Hippocampal formation (tissue), 2 donors: Measurements from ENCODE around the gene TTF2.
A peak's percentile ranks its signal among the peaks of the same experiment; 100 is the strongest.
"Not testable (repeated sequence)": the region's sequence is repeated elsewhere in the genome, so short reads cannot be mapped to it uniquely, and the experiment has no call there.

ENCODE experiments used
- DNase-seq, 2 donors: peaks; one replicate each; lab custom pipeline; 2025; lab: John Stamatoyannopoulos, UW

Gene TTF2

GRCh38 chr1:117093870-117094621 is 33.9 kb downstream of the TTF2 start:
- peak in 1 of 2 donors; percentile 26 for DNase-seq

DNA sequence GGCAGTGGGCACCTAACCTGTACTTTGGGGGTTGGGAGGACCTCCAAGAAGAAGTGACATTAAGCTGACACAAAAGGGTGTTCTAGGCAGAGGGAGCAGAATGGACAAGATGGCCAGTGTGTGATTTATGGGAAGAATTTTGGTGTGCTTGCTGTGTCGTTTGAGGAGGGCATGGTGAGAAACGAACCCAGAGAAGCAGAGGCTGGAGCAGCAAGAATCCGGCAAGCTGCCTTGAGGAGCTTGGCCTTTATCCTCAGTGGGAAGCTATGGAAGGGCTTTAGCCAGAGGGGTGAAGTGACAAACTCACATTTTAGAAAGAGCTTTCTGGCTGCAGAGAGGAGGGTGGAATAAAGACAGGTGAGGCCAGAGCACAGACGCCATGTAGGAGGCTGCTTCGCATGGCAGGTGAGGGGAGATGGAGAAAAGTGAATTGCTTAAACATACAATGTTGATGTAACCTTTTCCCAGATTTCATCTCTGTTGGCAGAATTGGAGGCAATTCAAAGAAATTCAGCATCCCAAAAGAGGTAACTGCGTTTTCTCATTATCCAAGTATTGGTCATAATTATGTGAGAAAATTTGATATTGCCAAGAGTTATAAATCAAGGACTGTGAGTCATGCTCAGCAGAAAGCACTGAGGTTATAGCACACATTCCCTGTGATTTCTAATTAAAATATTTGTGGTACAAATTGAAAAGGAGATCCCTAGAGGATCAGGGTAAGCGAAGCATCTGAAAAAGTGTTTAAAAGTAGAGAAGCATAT is 34.9 kb downstream of the TTF2 start:
- no peak for DNase-seq

- no peak for DNase-seq
Measured at GRCh38 chr1:117096951-117097408, 36.9 kb downstream of the TTF2 start.

DNA sequence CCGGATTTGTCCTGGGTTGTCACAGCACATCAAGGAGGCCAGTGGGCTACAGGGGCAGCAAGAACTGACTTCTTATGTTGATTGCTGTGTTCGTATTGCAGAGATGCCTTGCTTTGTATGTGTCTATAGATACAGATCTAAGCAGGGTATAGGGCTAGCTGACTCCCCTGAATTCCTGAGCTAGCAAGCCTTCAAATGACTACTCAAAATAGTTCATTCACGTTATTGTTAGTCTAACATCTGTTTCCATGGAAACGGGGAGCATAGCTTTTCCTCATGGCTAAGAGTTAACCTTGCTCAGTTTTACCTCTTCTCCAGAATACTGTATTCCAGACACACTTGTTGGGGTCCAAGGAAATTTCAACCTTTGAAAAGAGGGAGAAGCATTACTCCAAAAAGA is 37.3 kb downstream of the TTF2 start:
- no peak for DNase-seq

- no peak for DNase-seq
Measured at GRCh38 chr1:117098287-117098890, 38.3 kb downstream of the TTF2 start.

DNA sequence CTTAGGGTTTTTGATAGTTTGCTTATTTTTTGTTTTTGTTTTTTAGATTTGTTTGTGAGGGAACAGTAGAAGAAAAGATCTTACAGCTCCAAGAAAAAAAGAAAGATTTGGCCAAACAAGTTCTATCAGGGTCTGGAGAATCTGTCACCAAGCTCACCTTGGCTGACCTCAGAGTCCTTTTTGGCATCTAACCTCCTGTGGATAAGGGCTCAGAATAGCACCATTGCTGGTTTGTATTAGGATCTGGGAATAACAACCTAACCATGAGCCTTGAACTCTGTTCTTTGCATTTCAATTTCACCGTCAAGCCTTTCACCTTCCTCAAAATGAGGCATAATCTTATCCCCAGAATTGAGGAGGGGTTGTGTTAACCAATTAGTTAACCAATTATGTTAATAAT is 41.2 kb downstream of the TTF2 start:
- no peak for DNase-seq

- DNase-seq: not testable (repeated sequence)
Measured at GRCh38 chr1:117101858-117102257, 41.7 kb downstream of the TTF2 start.

GRCh38 chr1:117104986-117105385 is 44.9 kb downstream of the TTF2 start:
- DNase-seq: no peak

DNA sequence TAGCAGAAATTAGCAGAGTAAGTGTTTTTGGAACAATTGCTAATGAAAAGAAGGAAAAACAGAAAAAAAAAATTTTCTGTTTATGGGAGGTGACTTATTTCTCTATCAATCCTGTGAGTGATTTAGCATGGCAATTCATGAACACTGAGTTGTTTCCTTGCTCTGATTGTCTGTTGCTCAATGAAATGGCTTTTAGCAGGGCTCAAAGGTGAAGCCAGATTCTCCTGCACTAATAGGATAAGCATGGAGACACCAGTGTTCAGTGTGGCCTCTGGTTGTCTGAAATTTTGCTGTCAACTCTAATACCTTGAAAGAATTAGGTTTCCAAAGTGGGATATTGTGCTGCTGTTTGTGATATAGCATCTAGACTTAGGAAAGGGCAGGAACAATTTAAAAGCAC is 45.6 kb downstream of the TTF2 start:
- DNase-seq: no peak

DNA sequence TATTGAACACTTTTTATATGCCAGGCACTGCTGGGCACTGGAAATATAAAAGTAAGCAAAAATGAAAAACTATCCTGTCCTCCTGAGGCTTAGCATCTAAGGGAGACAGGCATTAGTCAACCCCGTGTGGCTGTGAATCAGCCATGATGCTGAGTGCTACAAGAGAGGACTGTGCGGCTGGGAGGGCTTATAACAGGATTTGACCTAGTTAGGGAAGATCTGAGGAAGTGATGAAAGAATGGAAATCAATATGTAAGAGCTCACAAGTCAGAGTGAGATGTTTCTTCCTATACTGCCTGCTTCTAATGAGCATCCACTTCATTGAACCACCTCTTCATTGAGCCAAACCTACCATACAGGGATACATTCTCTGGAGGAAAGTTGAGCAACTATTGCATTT is 46.4 kb downstream of the TTF2 start:
- no peak for DNase-seq

- DNase-seq: no peak
Measured at GRCh38 chr1:117107364-117107763, 47.2 kb downstream of the TTF2 start.

DNA sequence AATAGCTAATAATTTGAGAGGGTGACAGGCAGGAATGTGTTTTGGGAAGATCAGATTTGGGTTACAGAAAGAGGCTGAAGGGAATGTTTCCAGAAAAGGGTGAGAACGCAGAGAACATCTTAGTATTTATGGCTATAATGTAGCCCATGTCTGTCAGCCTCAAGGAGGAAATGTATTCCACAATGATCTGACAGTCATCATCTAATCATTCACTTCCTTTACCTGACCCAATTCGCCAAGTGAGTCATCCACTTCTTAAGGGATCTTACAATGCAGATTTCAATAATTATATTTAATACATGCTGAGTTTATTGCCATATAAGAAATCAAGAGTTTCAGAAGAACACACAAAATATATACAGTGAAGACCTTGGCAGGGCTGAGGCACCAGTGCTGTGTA is 50.6 kb downstream of the TTF2 start:
- DNase-seq: no peak

DNA sequence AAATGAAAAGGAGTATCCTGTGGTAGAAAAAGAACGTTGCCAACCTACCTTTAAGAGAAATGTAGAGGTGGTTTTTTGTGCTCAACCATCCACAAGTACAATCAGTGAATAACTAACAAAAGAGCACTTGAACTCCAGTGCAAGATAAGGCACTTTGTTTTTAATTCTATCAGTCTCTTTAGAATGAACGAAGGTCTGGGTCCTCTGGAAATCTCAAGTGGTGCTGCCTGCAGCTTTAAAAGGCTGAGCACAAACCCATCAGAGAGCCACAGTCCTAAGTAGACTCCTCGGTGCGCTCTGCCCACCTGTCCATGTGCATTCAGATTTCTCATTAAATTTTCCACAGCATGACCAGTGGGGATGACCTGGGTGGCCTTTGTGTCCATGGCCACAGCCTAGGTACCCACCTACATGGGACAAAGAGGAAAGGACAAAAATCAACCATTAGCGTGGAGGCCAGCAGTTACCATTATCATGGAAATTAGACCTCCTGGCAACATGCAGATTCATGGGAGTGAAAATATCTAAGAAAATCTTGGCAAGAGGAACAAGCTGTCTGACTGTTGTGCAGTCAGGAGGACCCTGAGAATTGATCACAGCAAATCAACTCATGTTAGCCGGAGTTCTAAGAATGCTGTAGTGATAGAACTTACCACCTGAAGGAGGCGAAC is 52.1 kb downstream of the TTF2 start:
- DNase-seq: no peak

DNA sequence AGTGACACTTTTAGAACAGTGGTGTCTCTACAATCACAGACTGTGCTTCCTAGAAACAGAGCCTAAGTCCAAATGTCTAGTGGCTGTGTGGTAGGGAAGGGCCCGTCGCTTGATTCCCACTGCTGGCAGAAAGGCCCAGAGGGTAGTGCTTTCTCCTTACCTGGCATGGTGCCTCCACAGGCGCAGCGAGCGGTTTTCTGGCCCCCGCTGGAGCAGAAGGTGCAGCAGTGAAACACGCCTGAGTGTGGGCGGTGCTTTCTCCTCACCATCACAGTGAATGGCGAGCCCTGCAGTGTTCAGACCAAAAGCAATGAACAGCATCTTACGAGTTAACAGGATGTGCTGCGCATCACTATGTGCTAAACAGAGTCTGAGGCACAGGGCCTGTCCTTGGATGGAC is 53.1 kb downstream of the TTF2 start:
- peak in 1 of 2 donors; percentile 3 for DNase-seq

DNA sequence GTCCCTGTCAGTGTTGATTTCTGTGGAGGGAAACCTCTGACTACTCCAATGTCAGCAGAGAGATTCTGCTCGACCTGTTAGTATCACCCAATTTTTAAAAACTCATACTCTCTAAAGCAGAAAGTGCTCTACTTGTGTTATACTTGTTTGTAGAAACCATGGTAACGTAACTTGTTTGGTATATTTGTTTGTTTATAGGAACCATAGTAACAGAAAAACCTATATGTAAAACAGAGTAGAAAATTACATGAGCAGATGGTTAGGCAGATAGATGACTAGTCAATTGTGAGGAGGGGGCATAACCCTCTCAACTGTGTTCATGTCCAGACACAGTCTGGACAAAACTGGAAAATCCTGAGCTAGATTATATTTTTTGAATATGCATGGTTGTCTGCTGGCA is 54.8 kb downstream of the TTF2 start:
- no peak for DNase-seq

DNA sequence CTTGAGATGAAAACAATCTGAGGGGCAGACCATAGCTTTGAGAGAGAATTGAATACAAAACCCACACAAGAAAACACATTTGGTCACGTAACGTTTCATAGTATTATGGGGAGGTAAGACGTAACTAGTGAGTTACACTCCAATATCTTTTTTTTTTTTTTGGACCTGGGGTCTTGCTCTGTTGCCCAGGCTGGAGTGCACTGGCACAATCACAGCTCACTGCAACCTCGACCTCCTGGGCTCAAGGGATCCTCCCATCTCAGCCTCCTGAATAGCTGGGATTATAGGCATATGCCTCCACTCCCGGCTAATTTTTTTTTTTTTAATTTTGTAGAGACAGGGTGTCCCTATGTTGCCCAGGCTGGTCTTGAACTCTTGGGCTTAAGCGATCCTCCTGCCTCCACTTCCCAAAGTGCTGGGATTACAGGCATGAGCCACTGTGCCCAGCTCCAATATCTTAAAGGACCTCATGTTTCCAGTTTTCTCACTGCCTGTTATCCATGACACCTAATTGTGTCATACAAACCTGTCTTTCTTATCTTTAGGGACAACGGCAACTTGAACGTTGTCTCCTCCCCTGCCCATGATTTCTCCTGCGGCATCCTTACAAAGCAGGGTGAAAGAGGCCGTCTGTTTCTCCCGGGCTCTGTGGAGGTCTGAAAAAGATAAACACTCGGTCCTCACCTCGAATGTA is 56.1 kb downstream of the TTF2 start:
- no peak for DNase-seq

DNA sequence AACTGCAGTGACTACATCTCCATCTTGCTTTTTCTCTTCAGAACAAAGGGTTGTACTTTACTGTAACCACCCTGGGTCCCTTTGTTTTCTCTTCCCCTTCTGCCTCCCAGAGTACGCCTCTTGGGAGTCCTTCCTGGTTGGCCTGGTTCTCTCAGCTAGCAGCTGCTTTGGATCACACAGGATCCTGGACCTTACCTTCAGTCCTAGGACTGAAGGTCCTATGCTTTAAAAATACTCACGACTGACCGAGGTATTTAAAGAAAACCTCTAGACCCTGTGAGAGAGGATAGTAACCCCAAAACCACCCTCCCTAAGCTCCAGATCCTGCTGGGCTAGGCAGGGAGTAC is 56.6 kb downstream of the TTF2 start:
- DNase-seq: no peak

DNA sequence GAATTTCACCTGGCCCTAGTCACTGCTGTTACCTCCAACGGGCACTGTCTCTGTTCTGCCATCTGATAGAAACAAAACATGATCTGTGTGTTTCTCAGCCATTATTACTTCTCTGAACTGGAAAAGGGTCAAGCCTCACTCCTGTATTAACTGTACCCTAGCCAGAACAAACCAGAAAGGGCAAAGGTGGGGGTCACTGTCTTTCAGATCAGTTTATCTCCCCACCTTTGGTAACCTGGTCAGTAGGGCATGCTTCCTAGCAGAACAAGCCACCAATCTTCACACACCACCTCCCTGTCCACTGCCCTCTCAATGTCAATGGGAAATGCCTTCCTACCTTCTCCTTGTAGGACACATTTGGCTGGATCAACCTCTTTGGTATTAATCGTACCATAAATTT is 57.6 kb downstream of the TTF2 start:
- no peak for DNase-seq

DNA sequence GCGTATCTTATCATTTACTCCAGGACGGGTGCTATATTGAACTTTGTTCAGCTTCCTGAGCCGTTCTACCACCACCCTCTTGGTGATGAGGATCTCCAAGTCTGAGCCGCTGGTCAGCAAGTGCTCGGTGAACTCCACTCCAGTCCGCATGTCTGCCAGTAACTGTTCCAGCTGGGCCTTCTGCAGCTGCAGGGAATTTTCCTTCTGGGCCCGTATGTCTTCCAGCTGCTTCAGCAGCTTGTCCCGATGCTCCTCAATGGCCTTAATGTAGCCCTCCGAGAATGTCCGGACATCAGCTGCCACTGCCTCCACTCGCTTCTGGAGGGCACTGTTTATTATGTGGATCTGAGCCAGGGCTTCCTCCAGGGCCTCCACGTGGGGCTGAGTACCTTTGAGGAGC is 58.0 kb downstream of the TTF2 start:
- no peak for DNase-seq

- not testable (repeated sequence) for DNase-seq
Measured at GRCh38 chr1:117119144-117119543, 59.0 kb downstream of the TTF2 start.

- peak in 1 of 2 donors; percentile 11 for DNase-seq
Measured at GRCh38 chr1:117120774-117121588, 60.9 kb downstream of the TTF2 start.
